NCI-H2171 treated with DMSO at 0.1 percent for 48 hours (cell line): Measurements from ENCODE around the gene SLC27A2.
"Not testable (repeated sequence)": the region's sequence is repeated elsewhere in the genome, so short reads cannot be mapped to it uniquely, and the experiment has no call there.

ENCODE experiments used
- DNase-seq: peaks from one replicate; lab custom pipeline; 2025; lab: John Stamatoyannopoulos, UW

Gene SLC27A2

GRCh38 chr15:50181969-50182218 is at the start of gene SLC27A2:
Gene SLC27A2 (plus strand): TSS chr15:50182196. CDS start chr15:50182428, 232 bp downstream.
- peak; percentile 78 for DNase-seq

- not testable (repeated sequence) for DNase-seq
Measured at GRCh38 chr15:50132251-50132984, 49.6 kb upstream of the SLC27A2 start.

- DNase-seq = no peak
Measured at GRCh38 chr15:50134524-50135024, 47.4 kb upstream of the SLC27A2 start.

- DNase-seq = no peak
Measured at GRCh38 chr15:50135031-50135551, 46.9 kb upstream of the SLC27A2 start.

- no peak for DNase-seq
Measured at GRCh38 chr15:50137330-50137761, 44.6 kb upstream of the SLC27A2 start.

- DNase-seq = no peak
Measured at GRCh38 chr15:50137893-50138292, 44.1 kb upstream of the SLC27A2 start.

- DNase-seq = no peak
Measured at GRCh38 chr15:50138391-50138790, 43.6 kb upstream of the SLC27A2 start.

- DNase-seq = no peak
Measured at GRCh38 chr15:50140098-50140497, 41.9 kb upstream of the SLC27A2 start.

GRCh38 chr15:50140983-50141382 is 41.0 kb upstream of the SLC27A2 start:
- DNase-seq = no peak

- no peak for DNase-seq
Measured at GRCh38 chr15:50141856-50142255, 40.1 kb upstream of the SLC27A2 start.

- no peak for DNase-seq
Measured at GRCh38 chr15:50143255-50143860, 38.6 kb upstream of the SLC27A2 start.

GRCh38 chr15:50144341-50145120 is 37.5 kb upstream of the SLC27A2 start:
- DNase-seq = peak; percentile 51

GRCh38 chr15:50145451-50145872 is 36.5 kb upstream of the SLC27A2 start:
- DNase-seq = peak; percentile 86

- no peak for DNase-seq
Measured at GRCh38 chr15:50146632-50147031, 35.4 kb upstream of the SLC27A2 start.

- DNase-seq = peak; percentile 27
Measured at GRCh38 chr15:50148362-50148963, 33.5 kb upstream of the SLC27A2 start.

- DNase-seq = no peak
Measured at GRCh38 chr15:50149090-50149489, 32.9 kb upstream of the SLC27A2 start.

- DNase-seq = no peak
Measured at GRCh38 chr15:50150349-50150748, 31.6 kb upstream of the SLC27A2 start.

- DNase-seq = no peak
Measured at GRCh38 chr15:50150851-50151250, 31.1 kb upstream of the SLC27A2 start.

GRCh38 chr15:50151476-50151875 is 30.5 kb upstream of the SLC27A2 start:
- no peak for DNase-seq

- DNase-seq = not testable (repeated sequence)
Measured at GRCh38 chr15:50158236-50158635, 23.8 kb upstream of the SLC27A2 start.

- DNase-seq = no peak
Measured at GRCh38 chr15:50162969-50163718, 18.9 kb upstream of the SLC27A2 start.
